PC-9 (cell line): ENCODE results near the gene ELMO1. TPM values are rescaled to one million over a fixed set of nuclear protein-coding genes. Genes with fewer than 3 reads are reported as not detected.
A peak's percentile ranks its signal among the peaks of the same experiment; 100 is the strongest.

Experiments
- BruUV-seq: library from RNA; stranded (reverse); fragments of 400-500 nt; replicated peaks from 2 replicates; lab custom pipeline; 2021; lab: Mats Ljungman, UMichigan
- CTCF ChIA-PET: fragments of 300-600 bp; sonication (Branson Sonifier 250); formaldehyde crosslinking; loops from one replicate; lab custom pipeline; 2022; ENCODE audit warnings: antibody characterized with exemption; lab: Charles Lee
- POLR2A ChIA-PET: fragments of 300-600 bp; sonication (Branson Sonifier 250); formaldehyde crosslinking; loops from one replicate; lab custom pipeline; 2022; ENCODE audit warnings: antibody characterized with exemption; ENCODE audit not compliant: unreplicated experiment; lab: Charles Lee
- DNase-seq, 2 experiments: peaks; one replicate each; pipeline versions ENCODE4 v3.0.0 to v3.0.0-alpha.2; 2015 to 2022; ENCODE audit warnings: mixed read lengths in 1 of 2
- H2AFZ ChIP-seq: fragments of 200-600 bp; sonication (generic); 2 replicates; pipeline ENCODE4 v1.8.1; 2017; ENCODE audit warnings: antibody characterized with exemption
- H3F3A ChIP-seq: fragments of 200-600 bp; sonication (generic); 2 replicates; pipeline ENCODE4 v1.8.1; 2017; ENCODE audit warnings: antibody characterized with exemption, mild to moderate bottlenecking, low read depth; ENCODE audit not compliant: insufficient read depth
- H3K27ac ChIP-seq: fragments of 200-600 bp; sonication (generic); 2 replicates; pipeline ENCODE4 v1.6.1; 2016; ENCODE audit warnings: mixed run types
- H3K27me3 ChIP-seq: fragments of 200-600 bp; sonication (generic); 2 replicates; pipeline ENCODE4 v1.6.1; 2016; ENCODE audit warnings: low read depth, mixed run types; ENCODE audit not compliant: insufficient read depth
- H3K36me3 ChIP-seq: fragments of 200-600 bp; sonication (generic); 2 replicates; pipeline ENCODE4 v1.6.1; 2016; ENCODE audit warnings: low read depth, mixed run types
- H3K4me1 ChIP-seq: fragments of 200-600 bp; sonication (generic); replicated peaks from 2 replicates; pipeline ENCODE4 v1.6.1; 2016; ENCODE audit warnings: mixed run types; ENCODE audit not compliant: insufficient read depth
- H3K4me2 ChIP-seq: fragments of 200-600 bp; sonication (generic); 2 replicates; pipeline ENCODE4 v1.6.1; 2017; ENCODE audit warnings: mixed run types
- H3K4me3 ChIP-seq: fragments of 200-600 bp; sonication (generic); 2 replicates; pipeline ENCODE4 v1.6.1; 2016; ENCODE audit warnings: mixed run types
- H3K79me2 ChIP-seq: fragments of 200-600 bp; sonication (generic); 2 replicates; pipeline ENCODE4 v1.6.1; 2017; ENCODE audit warnings: low read depth, mixed run types
- H3K9me2 ChIP-seq: fragments of 200-600 bp; sonication (generic); 2 replicates; pipeline ENCODE4 v1.8.1; 2017; ENCODE audit warnings: mild to moderate bottlenecking; ENCODE audit not compliant: insufficient read depth
- H3K9me3 ChIP-seq: fragments of 200-600 bp; sonication (generic); 2 replicates; pipeline ENCODE4 v1.8.1; 2016; ENCODE audit warnings: low read depth; ENCODE audit not compliant: insufficient read depth
- H4K20me1 ChIP-seq: fragments of 200-600 bp; sonication (generic); 2 replicates; pipeline ENCODE4 v1.8.1; 2017; ENCODE audit not compliant: insufficient read depth
- CTCF ChIP-seq: fragments of 200-600 bp; sonication (generic); conservative IDR thresholded peaks from 2 replicates; pipeline ENCODE4 v1.6.1; 2017; ENCODE audit warnings: mixed run types, antibody characterized with exemption, mild to moderate bottlenecking, moderate library complexity
- EZH2 ChIP-seq: fragments of 200-600 bp; sonication (generic); IDR thresholded peaks from 2 replicates; pipeline ENCODE4 v1.8.0; 2017; ENCODE audit warnings: antibody characterized with exemption, low read depth
- intact Hi-C: fragments of 100-400 bp; cut with micrococcal nuclease; formaldehyde crosslinking; loops from one replicate; pipeline ENCODE4 v1.10.0; 2022; ENCODE audit not compliant: unreplicated experiment
- total RNA-seq: library from RNA; stranded (reverse); gene quantifications from 2 replicates; pipeline ENCODE4 v1.2.3, GENCODE V29; 2021

ELMO1 gene
- total RNA-seq, 1 experiment from 2014 or later, result 4.8 TPM

- Histone ChIP-seq H3K9me2 (no peaks in the 10 kb centered on the region), H3K79me2 (no peaks in the 10 kb centered on the region), H2AFZ (no peak overlapping the region), H3K9me3 (peaks cover 12% of the 10 kb centered on the region), H3K36me3 (no peaks in the 10 kb centered on the region), H3K4me2 (no peak overlapping the region), H3F3A (no peaks in the 10 kb centered on the region), H3K4me1 (no peaks in the 10 kb centered on the region), H3K4me3 (no peak overlapping the region), H3K27ac (no peak overlapping the region), H3K27me3 (no peaks in the 10 kb centered on the region), H4K20me1 (no peaks in the 10 kb centered on the region)
- DNase-seq, result no peak
- BruUV-seq, result no TSS peak
- intact Hi-C loops, result no loop called here
- ChIA-PET POLR2A (no interaction called here), CTCF (no interaction called here)
- TF ChIP-seq CTCF (no peak), EZH2 (no peak)
Observed at GRCh38 chr7:36939816-36940215, 508.8 kb downstream of the ELMO1 start.

DNA sequence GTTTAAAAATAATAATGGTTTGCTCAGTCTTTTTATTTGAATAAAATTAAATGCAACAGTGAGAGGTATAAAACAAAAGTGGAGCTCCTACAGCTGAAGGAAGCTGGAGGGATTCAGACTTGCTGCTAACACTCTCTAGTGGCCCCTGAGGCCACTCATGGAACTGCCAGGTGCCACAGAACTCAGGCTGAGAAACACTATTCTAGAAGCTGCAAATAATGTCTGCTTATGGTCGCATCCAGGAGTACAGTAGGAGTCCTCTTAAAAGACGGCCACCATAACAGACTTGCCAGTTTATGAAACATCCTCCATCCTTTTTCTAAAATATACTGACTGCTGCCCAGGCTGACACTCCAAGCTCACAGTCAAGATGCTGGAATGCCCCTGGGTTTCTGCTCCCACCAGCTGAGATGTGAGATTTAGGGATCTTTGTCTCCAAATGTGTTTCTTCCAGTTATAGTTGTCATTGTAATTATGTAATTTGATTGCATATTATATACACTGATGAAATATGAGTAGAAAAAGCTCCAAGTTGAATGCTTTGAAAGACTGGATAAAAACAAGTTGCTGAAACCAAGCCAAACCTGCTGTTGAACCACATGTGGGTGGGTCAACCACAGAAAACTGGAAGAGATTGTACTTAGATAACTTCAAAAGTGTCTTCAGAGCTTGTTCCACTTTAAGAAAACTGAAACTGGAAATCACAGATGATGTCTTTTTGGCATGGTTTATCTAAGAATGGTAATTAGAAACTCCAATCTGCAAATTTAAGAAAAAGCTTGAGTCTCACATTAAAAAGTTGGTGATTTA is 510.7 kb downstream of the ELMO1 start:
- no peak for DNase-seq
- intact Hi-C loops, result no loop called here
- Histone ChIP-seq H4K20me1 (no peaks in the 10 kb centered on the region), H3K9me3 (peaks cover 12% of the 10 kb centered on the region), H2AFZ (no peak overlapping the region), H3K36me3 (no peaks in the 10 kb centered on the region), H3K4me1 (no peaks in the 10 kb centered on the region), H3K9me2 (no peaks in the 10 kb centered on the region), H3K4me2 (no peak overlapping the region), H3K4me3 (no peak overlapping the region), H3F3A (no peaks in the 10 kb centered on the region), H3K27me3 (peaks cover 12% of the 10 kb centered on the region), H3K79me2 (no peaks in the 10 kb centered on the region), H3K27ac (no peak overlapping the region)
- POLR2A ChIA-PET, result no interaction called here
- TF ChIP-seq CTCF (0 out of 2 replicates have a peak, but pooled peaks have one; percentile 26), EZH2 (no peak)
- no TSS peak for BruUV-seq
- CTCF ChIA-PET, result no interaction called here

- TF ChIP-seq EZH2 (no peak), CTCF (no peak)
- no TSS peak for BruUV-seq
- H3K36me3 ChIP-seq, result no peaks in the 10 kb centered on the region
- no peak overlapping the region for H2AFZ ChIP-seq
- H3K4me1 ChIP-seq, result no peaks in the 10 kb centered on the region
- CTCF ChIA-PET, result no interaction called here
- DNase-seq, result no peak
- intact Hi-C loops, result no loop called here
- H3K4me2 ChIP-seq, result no peak overlapping the region
- H3K4me3 ChIP-seq, result no peak overlapping the region
- H3F3A ChIP-seq, result no peaks in the 10 kb centered on the region
- no peaks in the 10 kb centered on the region for H3K9me3 ChIP-seq
- H3K27me3 ChIP-seq, result peaks cover 27% of the 10 kb centered on the region
- POLR2A ChIA-PET, result no interaction called here
- no peaks in the 10 kb centered on the region for H4K20me1 ChIP-seq
- no peak overlapping the region for H3K27ac ChIP-seq
- no peaks in the 10 kb centered on the region for H3K79me2 ChIP-seq
- H3K9me2 ChIP-seq, result no peaks in the 10 kb centered on the region
Observed at GRCh38 chr7:36931892-36932291, 516.8 kb downstream of the ELMO1 start.
